ENCODE data around the gene ZBTB25.

Gene ZBTB25

GRCh38 chr14:64438181-64438841 is 65.3 kb downstream of the ZBTB25 start:
- peak; percentile 26 for DNase-seq

GRCh38 chr14:64434528-64434927 is 69.1 kb downstream of the ZBTB25 start:
- no peak for DNase-seq

GRCh38 chr14:64423987-64424386 is 79.7 kb downstream of the ZBTB25 start:
- DNase-seq = no peak

GRCh38 chr14:64422756-64423155 is 80.9 kb downstream of the ZBTB25 start:
- DNase-seq = no peak

GRCh38 chr14:64422005-64422404 is 81.6 kb downstream of the ZBTB25 start:
- DNase-seq = no peak

- no peak for DNase-seq
These were observed 82.5 kb downstream of the ZBTB25 start for GRCh38 chr14:64421166-64421565.

- no peak for DNase-seq
These were observed 84.6 kb downstream of the ZBTB25 start for GRCh38 chr14:64419003-64419402.

GRCh38 chr14:64417771-64418125 is 85.9 kb downstream of the ZBTB25 start:
- no peak for DNase-seq

- DNase-seq = no peak
These were observed 86.4 kb downstream of the ZBTB25 start for GRCh38 chr14:64417055-64417770.

- no peak for DNase-seq
These were observed 87.2 kb downstream of the ZBTB25 start for GRCh38 chr14:64416348-64416932.

GRCh38 chr14:64412237-64412636 is 91.4 kb downstream of the ZBTB25 start:
- DNase-seq = no peak

GRCh38 chr14:64411001-64411400 is 92.6 kb downstream of the ZBTB25 start:
- DNase-seq = no peak

- no peak for DNase-seq
These were observed 93.4 kb downstream of the ZBTB25 start for GRCh38 chr14:64410084-64410774.

GRCh38 chr14:64409126-64409920 is 94.3 kb downstream of the ZBTB25 start:
- DNase-seq = no peak

- no peak for DNase-seq
These were observed 96.3 kb downstream of the ZBTB25 start for GRCh38 chr14:64407329-64407728.

- no peak for DNase-seq
These were observed 98.3 kb downstream of the ZBTB25 start for GRCh38 chr14:64405295-64405694.

GRCh38 chr14:64401949-64402348 is 101.7 kb downstream of the ZBTB25 start:
- DNase-seq = no peak

- no peak for DNase-seq
These were observed 102.7 kb downstream of the ZBTB25 start for GRCh38 chr14:64400829-64401459.
